HG03342 (cell line): ENCODE results near the gene TPST2.

Source experiments
- ATAC-seq: cut with Tn5 transposase; IDR thresholded peaks from one replicate; pipeline ENCODE4 v1.9.1; 2021; ENCODE audit warnings: mild to moderate bottlenecking, moderate library complexity; ENCODE audit not compliant: unreplicated experiment

TPST2 gene

GRCh38 chr22:26558248-26558895, 31.6 kb downstream of the TPST2 start:
- ATAC-seq: no peak

DNA sequence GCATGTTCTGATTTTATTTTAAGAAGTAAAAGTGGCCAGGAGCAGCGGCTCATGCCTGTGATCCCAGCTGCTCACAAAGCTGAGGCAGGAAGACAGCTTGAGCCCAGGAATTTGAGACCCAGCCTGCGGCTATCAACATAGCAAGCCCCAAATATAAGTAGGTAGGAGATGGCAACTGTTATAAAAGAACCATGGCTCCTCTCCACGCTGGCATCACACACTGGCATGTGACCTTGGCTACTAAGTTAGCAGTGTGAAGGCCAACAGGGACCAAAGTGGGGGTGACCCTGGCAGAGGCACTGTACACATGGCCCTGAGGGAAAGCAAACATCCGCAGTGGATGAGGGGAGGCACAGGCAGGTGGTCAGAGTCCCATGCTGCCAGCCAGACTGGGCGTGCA, 33.0 kb downstream of the TPST2 start:
- ATAC-seq: no peak

- no peak for ATAC-seq
Observed at GRCh38 chr22:26555478-26555877, 34.5 kb downstream of the TPST2 start.

- no peak for ATAC-seq
Observed at GRCh38 chr22:26554956-26555355, 35.0 kb downstream of the TPST2 start.

GRCh38 chr22:26553056-26553752, 36.7 kb downstream of the TPST2 start:
- ATAC-seq: no peak

DNA sequence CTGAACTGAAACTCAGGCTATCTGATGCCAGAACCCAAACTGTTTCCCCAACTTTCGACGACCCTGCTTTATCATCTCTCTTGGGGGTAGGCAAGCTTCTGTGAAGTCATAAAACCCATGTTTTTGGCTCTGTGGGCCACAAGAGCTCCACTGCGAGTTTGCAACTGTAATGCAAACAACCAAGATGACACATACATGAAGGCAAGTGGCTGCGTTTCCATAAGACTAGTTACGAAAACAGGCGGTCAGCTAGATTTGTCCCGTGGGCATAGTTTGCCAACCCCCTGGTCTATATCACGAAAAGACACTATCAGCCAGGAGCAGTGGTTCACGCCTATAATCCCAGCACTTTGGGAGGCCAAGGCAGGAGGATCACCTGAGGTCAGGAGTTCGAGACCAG, 37.5 kb downstream of the TPST2 start:
- no peak for ATAC-seq

GRCh38 chr22:26551568-26551967, 38.4 kb downstream of the TPST2 start:
- no peak for ATAC-seq

DNA sequence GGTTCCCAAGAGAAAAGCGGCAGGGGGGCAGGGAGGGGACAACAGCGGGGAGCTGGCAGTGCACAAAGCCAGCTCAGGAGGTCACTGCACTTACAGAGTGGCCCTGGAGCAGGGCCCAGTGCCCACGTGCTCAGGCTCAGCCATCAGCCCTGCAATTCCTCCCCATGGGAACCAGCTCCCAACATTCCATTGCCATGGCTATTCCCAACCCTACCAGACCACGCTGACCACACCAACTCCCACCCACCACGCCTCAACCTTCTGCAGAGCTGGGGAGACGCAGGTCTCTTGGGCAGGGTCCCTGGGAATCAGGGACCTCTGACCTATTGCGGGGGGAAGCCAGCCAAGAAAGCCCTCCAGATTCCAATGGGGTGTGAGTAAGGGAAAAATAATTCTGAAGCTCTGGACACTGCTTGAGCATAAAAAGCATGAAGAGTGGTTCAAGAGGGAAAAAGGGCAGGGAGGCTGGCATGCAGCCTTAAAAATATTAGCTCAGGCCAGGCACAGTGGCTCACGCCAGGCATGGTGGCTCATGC, 39.4 kb downstream of the TPST2 start:
- no peak for ATAC-seq

DNA sequence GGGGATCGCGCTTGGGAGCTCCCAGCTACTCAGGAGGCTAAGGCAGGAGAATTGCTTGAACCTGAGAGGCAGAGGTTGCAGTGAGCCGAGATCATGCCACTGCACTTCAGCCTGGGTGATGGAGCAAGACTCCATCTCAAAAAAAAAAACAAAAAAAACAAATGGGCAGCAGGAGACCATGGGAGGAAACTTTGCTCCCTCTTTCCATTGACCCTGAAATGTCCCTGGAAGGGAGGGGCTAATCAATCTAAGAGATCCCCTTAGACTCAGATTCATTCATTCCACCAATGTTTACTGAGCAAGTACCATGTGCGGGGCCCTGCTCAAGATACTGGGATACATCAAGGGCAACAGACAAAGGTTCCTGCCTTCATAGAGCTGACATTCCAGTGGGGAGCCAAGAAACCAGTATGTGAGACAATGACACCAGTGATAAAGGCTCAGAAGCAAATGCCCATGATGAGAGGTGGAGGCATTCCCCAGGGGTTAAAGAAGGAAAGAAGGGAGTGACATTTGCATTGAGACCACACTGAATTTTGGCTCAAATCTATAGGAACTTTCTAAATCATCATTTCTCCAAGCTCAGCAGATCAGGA, 39.9 kb downstream of the TPST2 start:
- ATAC-seq: no peak

GRCh38 chr22:26548984-26549383, 40.9 kb downstream of the TPST2 start:
- ATAC-seq: no peak

GRCh38 chr22:26548303-26548702, 41.6 kb downstream of the TPST2 start:
- ATAC-seq: no peak

GRCh38 chr22:26547837-26548236, 42.1 kb downstream of the TPST2 start:
- no peak for ATAC-seq

DNA sequence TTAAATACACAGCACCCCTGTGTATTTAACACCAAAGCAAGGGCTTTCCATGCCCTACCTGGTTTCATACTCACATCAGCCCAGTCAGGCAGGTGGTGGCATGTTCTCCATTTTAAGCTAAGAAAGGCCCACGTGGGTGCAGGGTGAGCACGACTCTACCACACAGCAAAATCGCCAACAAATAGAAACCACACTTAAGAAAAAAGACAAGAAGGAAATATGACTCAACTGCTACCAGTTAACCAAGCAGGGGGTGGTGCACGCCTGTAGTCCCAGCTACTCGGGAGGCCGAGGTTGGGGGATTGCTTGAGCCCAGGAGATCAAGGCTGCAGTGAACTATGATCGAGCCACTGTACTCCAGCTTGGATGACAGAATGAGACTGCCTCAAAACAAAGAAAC, 42.5 kb downstream of the TPST2 start:
- no peak for ATAC-seq

- no peak for ATAC-seq
Observed at GRCh38 chr22:26546282-26546681, 43.6 kb downstream of the TPST2 start.

GRCh38 chr22:26545827-26546226, 44.1 kb downstream of the TPST2 start:
- ATAC-seq: no peak

GRCh38 chr22:26545385-26545784, 44.5 kb downstream of the TPST2 start:
- ATAC-seq: no peak

GRCh38 chr22:26544489-26544888, 45.4 kb downstream of the TPST2 start:
- ATAC-seq: no peak

DNA sequence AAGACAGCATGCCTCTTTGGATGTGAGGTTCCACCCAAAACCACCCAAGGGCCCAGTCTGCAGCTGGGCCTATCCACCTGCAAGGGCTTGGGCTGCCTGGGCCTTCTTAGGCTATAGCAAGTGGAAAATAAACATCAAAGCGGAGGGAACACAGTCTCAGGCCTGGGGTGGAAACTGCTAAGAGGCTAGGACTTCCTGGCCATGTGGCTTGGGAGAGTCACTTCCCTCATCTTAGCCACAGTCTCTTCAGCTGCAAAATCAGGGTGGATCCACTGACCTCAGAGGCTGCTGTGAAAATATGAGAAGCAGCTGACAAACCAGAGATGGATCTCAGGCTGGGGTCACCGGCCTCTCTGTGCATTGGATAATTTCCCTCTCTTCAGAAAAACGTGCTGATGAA, 47.1 kb downstream of the TPST2 start:
- ATAC-seq: no peak

- no peak for ATAC-seq
Observed at GRCh38 chr22:26541167-26541819, 48.6 kb downstream of the TPST2 start.

DNA sequence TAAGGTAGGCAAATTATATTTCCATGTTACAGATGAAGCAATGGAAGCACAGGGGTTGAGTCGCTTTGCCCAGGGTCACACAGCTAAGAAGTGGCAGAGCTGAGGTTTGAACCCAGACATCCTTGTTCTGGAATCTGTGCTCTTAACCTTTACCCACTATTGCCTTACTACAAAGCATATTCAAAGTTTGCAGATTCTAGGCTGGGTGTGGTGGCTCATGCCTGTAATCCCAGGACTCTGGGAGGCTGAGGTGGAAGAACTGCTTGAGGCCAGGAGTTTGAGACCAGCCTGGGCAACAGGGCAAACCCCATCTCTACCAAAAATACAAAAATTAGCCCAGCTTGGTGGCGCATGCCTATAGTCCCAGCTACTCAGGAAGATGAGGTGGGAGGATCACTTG, 49.8 kb downstream of the TPST2 start:
- no peak for ATAC-seq

- no peak for ATAC-seq
Observed at GRCh38 chr22:26536762-26537134, 53.2 kb downstream of the TPST2 start.
